Superior temporal gyrus (tissue), 1 donor: Measurements from ENCODE around the gene RBM20.
A peak's percentile ranks its signal among the peaks of the same experiment; 100 is the strongest.
"Not testable (repeated sequence)": the region's sequence is repeated elsewhere in the genome, so short reads cannot be mapped to it uniquely, and the experiment has no call there.

Experiments used
- DNase-seq: peaks from one replicate; pipeline ENCODE4 v3.0.0-alpha.2; 2016; ENCODE audit errors: extremely low spot score

Gene RBM20

GRCh38 chr10:110853921-110854605, 209.9 kb downstream of the RBM20 start:
- DNase-seq: no peak

GRCh38 chr10:110857265-110858171, 213.4 kb downstream of the RBM20 start:
- DNase-seq: peak; percentile 72

GRCh38 chr10:110858297-110858934, 214.3 kb downstream of the RBM20 start:
- no peak for DNase-seq

GRCh38 chr10:110859206-110859972, 215.3 kb downstream of the RBM20 start:
- no peak for DNase-seq

GRCh38 chr10:110859973-110860376, 215.8 kb downstream of the RBM20 start:
- DNase-seq: peak; percentile 48

GRCh38 chr10:110860576-110861241, 216.6 kb downstream of the RBM20 start:
- DNase-seq: no peak

- no peak for DNase-seq
Observed at GRCh38 chr10:110861476-110861875, 217.3 kb downstream of the RBM20 start.

- DNase-seq: no peak
Observed at GRCh38 chr10:110861930-110862649, 218.0 kb downstream of the RBM20 start.

- DNase-seq: no peak
Observed at GRCh38 chr10:110862961-110863360, 218.8 kb downstream of the RBM20 start.

GRCh38 chr10:110863361-110863760, 219.2 kb downstream of the RBM20 start:
- no peak for DNase-seq

GRCh38 chr10:110863956-110864355, 219.8 kb downstream of the RBM20 start:
- no peak for DNase-seq

- DNase-seq: no peak
Observed at GRCh38 chr10:110864662-110865140, 220.6 kb downstream of the RBM20 start.

- no peak for DNase-seq
Observed at GRCh38 chr10:110865186-110865808, 221.2 kb downstream of the RBM20 start.

- DNase-seq: no peak
Observed at GRCh38 chr10:110865809-110866482, 221.8 kb downstream of the RBM20 start.

GRCh38 chr10:110867011-110867806, 223.1 kb downstream of the RBM20 start:
- not testable (repeated sequence) for DNase-seq

GRCh38 chr10:110867807-110868465, 223.8 kb downstream of the RBM20 start:
- DNase-seq: no peak

- DNase-seq: no peak
Observed at GRCh38 chr10:110868981-110869380, 224.8 kb downstream of the RBM20 start.

GRCh38 chr10:110870823-110871297, 226.7 kb downstream of the RBM20 start:
- no peak for DNase-seq
